H9 (cell line): ENCODE measurements around the gene CASP10. TPM values are rescaled to one million over a fixed set of nuclear protein-coding genes. Genes with fewer than 3 reads are reported as not detected.

Source experiments
- DNase-seq: peaks from one replicate; pipeline ENCODE4 v3.0.0-alpha.2; 2017
- H2AFZ ChIP-seq: one replicate; pipeline ENCODE4 v1.6.1; 2013; ENCODE audit warnings: mild to moderate bottlenecking, low read length, control low read depth, moderate library complexity
- H2AK5ac ChIP-seq: 2 replicates; pipeline ENCODE4 v1.6.1; 2013; ENCODE audit warnings: low read length, control low read depth, mixed read lengths; ENCODE audit not compliant: insufficient read length
- H2BK120ac ChIP-seq: one replicate; pipeline ENCODE4 v1.6.1; 2013; ENCODE audit warnings: low read depth, mild to moderate bottlenecking, low read length, control low read depth, inconsistent platforms; ENCODE audit not compliant: poor library complexity, severe bottlenecking
- H2BK12ac ChIP-seq: 2 replicates; pipeline ENCODE4 v1.6.1; 2013; ENCODE audit warnings: low read length, control low read depth, mixed read lengths, low read depth; ENCODE audit not compliant: insufficient read length
- H2BK15ac ChIP-seq: 2 replicates; pipeline ENCODE4 v1.6.1; 2013; ENCODE audit warnings: low read depth, low read length, control low read depth
- H2BK20ac ChIP-seq: one replicate; pipeline ENCODE4 v1.6.1; 2013; ENCODE audit warnings: low read depth, mild to moderate bottlenecking, low read length, control low read depth, inconsistent platforms; ENCODE audit not compliant: poor library complexity, severe bottlenecking
- H2BK5ac ChIP-seq: 2 replicates; pipeline ENCODE4 v1.6.1; 2013; ENCODE audit warnings: low read length, control low read depth, mixed read lengths; ENCODE audit not compliant: insufficient read length
- H3K14ac ChIP-seq: 2 replicates; pipeline ENCODE4 v1.6.1; 2013; ENCODE audit warnings: low read length, control low read depth; ENCODE audit not compliant: insufficient read depth
- H3K18ac ChIP-seq: 2 replicates; pipeline ENCODE4 v1.6.1; 2013; ENCODE audit warnings: low read depth, mild to moderate bottlenecking, mixed read lengths, low read length, control low read depth; ENCODE audit not compliant: insufficient read length
- H3K23ac ChIP-seq: 2 replicates; pipeline ENCODE4 v1.6.1; 2013; ENCODE audit warnings: low read length, control low read depth, mixed read lengths, low read depth; ENCODE audit not compliant: insufficient read length
- H3K23me2 ChIP-seq: 2 replicates; pipeline ENCODE4 v1.6.1; 2013; ENCODE audit warnings: low read depth, mild to moderate bottlenecking, mixed read lengths, low read length, control low read depth; ENCODE audit not compliant: insufficient read length, poor library complexity, severe bottlenecking
- H3K27ac ChIP-seq: 2 replicates; pipeline ENCODE4 v1.5.1; 2013; ENCODE audit warnings: low read length, control low read depth, mixed read lengths, low read depth; ENCODE audit not compliant: insufficient read length
- H3K27me3 ChIP-seq: 2 replicates; pipeline ENCODE4 v1.6.1; 2013; ENCODE audit warnings: low read length, control low read depth, inconsistent platforms; ENCODE audit not compliant: insufficient read depth
- H3K4ac ChIP-seq: 2 replicates; pipeline ENCODE4 v1.6.1; 2013; ENCODE audit warnings: low read depth, mild to moderate bottlenecking, control low read depth, inconsistent platforms, low read length, moderate library complexity
- H3K4me1 ChIP-seq: 2 replicates; pipeline ENCODE4 v1.6.1; 2013; ENCODE audit warnings: low read length, control low read depth, inconsistent platforms; ENCODE audit not compliant: insufficient read depth
- H3K4me2 ChIP-seq: 2 replicates; pipeline ENCODE4 v1.6.1; 2013; ENCODE audit warnings: low read length, control low read depth, mixed read lengths; ENCODE audit not compliant: insufficient read length, insufficient read depth
- H3K56ac ChIP-seq: 2 replicates; pipeline ENCODE4 v1.6.1; 2013; ENCODE audit warnings: low read depth, mild to moderate bottlenecking, mixed read lengths, low read length, control low read depth; ENCODE audit not compliant: insufficient read length
- H3K79me1 ChIP-seq: 2 replicates; pipeline ENCODE4 v1.6.1; 2013; ENCODE audit warnings: low read depth, mild to moderate bottlenecking, moderate library complexity, low read length, control low read depth, inconsistent platforms; ENCODE audit not compliant: insufficient read depth, poor library complexity, severe bottlenecking
- H3K79me2 ChIP-seq: 2 replicates; pipeline ENCODE4 v1.6.1; 2013; ENCODE audit warnings: low read length, control low read depth, inconsistent platforms; ENCODE audit not compliant: insufficient read depth
- H3K9ac ChIP-seq: 2 replicates; pipeline ENCODE4 v1.6.1; 2013; ENCODE audit warnings: low read length, control low read depth, mixed read lengths; ENCODE audit not compliant: insufficient read length; ENCODE audit errors: extremely low read depth
- H3K9me3 ChIP-seq: one replicate; pipeline ENCODE4 v1.6.1; 2013; ENCODE audit warnings: low read depth, low read length, inconsistent platforms; ENCODE audit not compliant: control insufficient read depth
- H3T11ph ChIP-seq: one replicate; pipeline ENCODE4 v1.6.1; 2013; ENCODE audit warnings: mild to moderate bottlenecking, low read length, control low read depth, inconsistent platforms
- H4K20me1 ChIP-seq: one replicate; pipeline ENCODE4 v1.6.1; 2013; ENCODE audit not compliant: control insufficient read depth, insufficient read length, insufficient read depth
- H4K5ac ChIP-seq: 2 replicates; pipeline ENCODE4 v1.6.1; 2013; ENCODE audit warnings: low read depth, mild to moderate bottlenecking, mixed read lengths, low read length, control low read depth; ENCODE audit not compliant: insufficient read length
- H4K8ac ChIP-seq: replicated peaks from 2 replicates; pipeline ENCODE4 v1.6.1; 2013; ENCODE audit warnings: low read length, control low read depth, mixed read lengths, low read depth; ENCODE audit not compliant: insufficient read length
- H4K91ac ChIP-seq: 2 replicates; pipeline ENCODE4 v1.6.1; 2013; ENCODE audit warnings: low read depth, mild to moderate bottlenecking, moderate library complexity, mixed read lengths, low read length, control low read depth; ENCODE audit not compliant: insufficient read length
- H3K27ac Mint-ChIP-seq, 3 experiments: 2 replicates in 2 of 3; 3 replicates in 1 of 3; pipeline ENCODE4 v1.8.0; 2020 to 2021; ENCODE audit warnings: mixed read lengths in 3 of 3, mild to moderate bottlenecking in 1 of 3, moderate library complexity in 1 of 3
- H3K27me3 Mint-ChIP-seq: 2 replicates; pipeline ENCODE4 v1.8.0; 2021; ENCODE audit warnings: low read depth, mild to moderate bottlenecking, moderate library complexity, mixed read lengths
- H3K36me3 Mint-ChIP-seq, 3 experiments: 2 replicates in 2 of 3; 3 replicates in 1 of 3; pipeline ENCODE4 v1.8.0; 2020 to 2021; ENCODE audit warnings: low read depth in 3 of 3, mixed read lengths in 3 of 3; ENCODE audit not compliant: insufficient read depth in 1 of 3
- H3K4me1 Mint-ChIP-seq, 2 experiments: 2 replicates each; pipeline ENCODE4 v1.8.0; 2020; ENCODE audit warnings: mixed read lengths in 2 of 2
- H3K4me3 Mint-ChIP-seq, 2 experiments: 2 replicates in 1 of 2; 3 replicates in 1 of 2; pipeline ENCODE4 v1.8.0; 2020 to 2021; ENCODE audit warnings: mild to moderate bottlenecking in 2 of 2, mixed read lengths in 2 of 2, moderate library complexity in 1 of 2
- H3K9me3 Mint-ChIP-seq, 2 experiments: 2 replicates in 1 of 2; 3 replicates in 1 of 2; pipeline ENCODE4 v1.8.0; 2020; ENCODE audit warnings: mild to moderate bottlenecking in 2 of 2, mixed read lengths in 2 of 2, moderate library complexity in 1 of 2
- WGBS: extraction: QIAGEN DNeasy Blood & Tissue Kit; methylation state at CpG from one replicate; pipeline ENCODE4 v1.1.7; 2013; ENCODE audit warnings: missing lambda C conversion rate, low lambda C conversion rate, mixed read lengths; ENCODE audit not compliant: insufficient read length; ENCODE audit errors: extremely low coverage; 5-methylcytosine and 5-hydroxymethylcytosine counted together
- total RNA-seq: library from RNA; stranded (reverse); gene quantifications from 2 replicates; pipeline ENCODE4 v1.2.1, GENCODE V29; 2021
- TF ChIP-seq, protein P1 (sequence below): fragments of 200-600 bp; sonication (generic); conservative IDR thresholded peaks from 3 replicates; pipeline ENCODE4 v1.8.0; 2021; ENCODE audit warnings: antibody characterized with exemption, mild to moderate bottlenecking

Gene CASP10
- total RNA-seq, 1 experiment from 2014 or later, result 2.7 TPM

DNA sequence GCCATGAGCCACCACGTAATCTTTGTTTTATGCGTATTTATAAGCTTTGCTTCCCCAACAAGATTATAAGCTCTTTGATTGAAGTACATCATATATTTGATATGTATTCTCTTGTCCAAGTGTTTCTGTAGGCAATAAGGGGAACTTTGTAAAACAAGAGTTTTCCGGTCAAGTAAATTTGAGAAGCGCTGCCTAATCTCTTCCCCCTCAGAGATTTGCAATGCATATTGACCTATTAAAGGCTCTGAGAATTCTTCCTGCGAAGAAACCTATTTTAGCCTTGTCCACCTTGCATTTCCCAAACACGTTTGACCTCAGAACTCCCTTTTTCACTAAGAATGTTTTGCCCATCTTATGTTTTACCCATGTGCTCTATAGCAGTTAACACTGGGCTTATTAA, 26.9 kb upstream of the CASP10 start:
- H3T11ph ChIP-seq, result no peak overlapping the region
- no peak overlapping the region for H2AFZ ChIP-seq
- TF ChIP-seq, protein P1, sequence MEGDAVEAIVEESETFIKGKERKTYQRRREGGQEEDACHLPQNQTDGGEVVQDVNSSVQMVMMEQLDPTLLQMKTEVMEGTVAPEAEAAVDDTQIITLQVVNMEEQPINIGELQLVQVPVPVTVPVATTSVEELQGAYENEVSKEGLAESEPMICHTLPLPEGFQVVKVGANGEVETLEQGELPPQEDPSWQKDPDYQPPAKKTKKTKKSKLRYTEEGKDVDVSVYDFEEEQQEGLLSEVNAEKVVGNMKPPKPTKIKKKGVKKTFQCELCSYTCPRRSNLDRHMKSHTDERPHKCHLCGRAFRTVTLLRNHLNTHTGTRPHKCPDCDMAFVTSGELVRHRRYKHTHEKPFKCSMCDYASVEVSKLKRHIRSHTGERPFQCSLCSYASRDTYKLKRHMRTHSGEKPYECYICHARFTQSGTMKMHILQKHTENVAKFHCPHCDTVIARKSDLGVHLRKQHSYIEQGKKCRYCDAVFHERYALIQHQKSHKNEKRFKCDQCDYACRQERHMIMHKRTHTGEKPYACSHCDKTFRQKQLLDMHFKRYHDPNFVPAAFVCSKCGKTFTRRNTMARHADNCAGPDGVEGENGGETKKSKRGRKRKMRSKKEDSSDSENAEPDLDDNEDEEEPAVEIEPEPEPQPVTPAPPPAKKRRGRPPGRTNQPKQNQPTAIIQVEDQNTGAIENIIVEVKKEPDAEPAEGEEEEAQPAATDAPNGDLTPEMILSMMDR, result no peak
- no peak overlapping the region for H3K27ac ChIP-seq
- no peak overlapping the region for H2BK12ac ChIP-seq
- H4K8ac ChIP-seq, result no peak overlapping the region
- Mint-ChIP-seq H3K27me3 (no peaks in the 10 kb centered on the region), H3K27ac (no peak overlapping the region), H3K4me3 (no peak overlapping the region), H3K4me1 (peaks cover 12 to 14% of the 10 kb centered on the region in 2 experiments), H3K9me3 (no peaks in the 10 kb centered on the region), H3K36me3 (no peaks in the 10 kb centered on the region)
- H3K9ac ChIP-seq, result no peak overlapping the region
- H3K23me2 ChIP-seq, result no peaks in the 10 kb centered on the region
- H2BK20ac ChIP-seq, result no peak overlapping the region
- no peak overlapping the region for H3K18ac ChIP-seq
- H2AK5ac ChIP-seq, result no peak overlapping the region
- no peaks in the 10 kb centered on the region for H3K27me3 ChIP-seq
- H2BK5ac ChIP-seq, result no peak overlapping the region
- no CpG with 5 or more reads among the region's 6 CpGs for WGBS
- H3K9me3 ChIP-seq, result no peaks in the 10 kb centered on the region
- no peak overlapping the region for H4K5ac ChIP-seq
- no peak overlapping the region for H3K14ac ChIP-seq
- no peaks in the 10 kb centered on the region for H3K79me1 ChIP-seq
- H2BK15ac ChIP-seq, result no peak overlapping the region
- H3K79me2 ChIP-seq, result no peaks in the 10 kb centered on the region
- no peak overlapping the region for H3K4me2 ChIP-seq
- H3K4ac ChIP-seq, result no peak overlapping the region
- DNase-seq, result no peak
- H2BK120ac ChIP-seq, result no peak overlapping the region
- H3K56ac ChIP-seq, result no peak overlapping the region
- peaks cover 4% of the 10 kb centered on the region; the same call in 1 of the 2 replicates for H3K4me1 ChIP-seq
- H4K20me1 ChIP-seq, result no peaks in the 10 kb centered on the region
- H4K91ac ChIP-seq, result no peak overlapping the region
- no peak overlapping the region for H3K23ac ChIP-seq
